Thyroid gland (tissue), 4 donors: ENCODE data around the gene FRRS1L. TPM values are rescaled to one million over a fixed set of nuclear protein-coding genes. Genes with fewer than 3 reads are reported as not detected.
A peak's percentile ranks its signal among the peaks of the same experiment; 100 is the strongest.

Experiments
- DNase-seq, 2 donors: peaks; one replicate each; pipeline ENCODE4 v3.0.0-alpha.2; 2019
- H3K27ac ChIP-seq, 3 donors: fragments of 200-600 bp; sonication (generic); 1 replicate in 2 of 3; 2 replicates in 1 of 3; pipeline ENCODE4 v1.5.1; 2016 to 2019; ENCODE audit warnings: mild to moderate bottlenecking in 1 of 3, moderate library complexity in 1 of 3
- H3K27me3 ChIP-seq: fragments of 200-600 bp; sonication (generic); one replicate; pipeline ENCODE4 v1.5.1; 2019
- H3K36me3 ChIP-seq, 2 donors: fragments of 200-600 bp; sonication (generic); one replicate each; pipeline ENCODE4 v1.5.1; 2016 to 2019
- H3K4me1 ChIP-seq, 2 donors: fragments of 200-600 bp; sonication (generic); one replicate each; pipeline ENCODE4 v1.5.1; 2017 to 2019
- H3K4me3 ChIP-seq, 3 donors: fragments of 200-600 bp; sonication (generic); replicated peaks in 1 of 3; 1 replicate in 2 of 3; 2 replicates in 1 of 3; pipeline ENCODE4 v1.5.1; 2016; ENCODE audit warnings: mild to moderate bottlenecking in 1 of 3
- H3K9me3 ChIP-seq: fragments of 200-600 bp; sonication (generic); one replicate; pipeline ENCODE4 v1.5.1; 2017
- CTCF ChIP-seq, 6 experiments: fragments of 200-600 bp in 3 of 6; fragments of 450-650 bp in 3 of 6; sonication (generic) in 3 of 6; IDR thresholded peaks; one replicate each; pipeline ENCODE4 v1.5.1; 2016 to 2019; ENCODE audit warnings: antibody characterized with exemption in 6 of 6, mild to moderate bottlenecking in 2 of 6, inconsistent platforms in 1 of 6, moderate library complexity in 1 of 6
- POLR2A ChIP-seq, 2 donors: fragments of 450-650 bp; IDR thresholded peaks; one replicate each; pipeline ENCODE4 v1.6.1; 2017; ENCODE audit warnings: antibody characterized with exemption in 2 of 2, mild to moderate bottlenecking in 2 of 2, moderate library complexity in 1 of 2
- WGBS, 2 donors: methylation state at CpG; one replicate each; pipeline ENCODE4 v1.1.5; 2017; 5-methylcytosine and 5-hydroxymethylcytosine counted together
- intact Hi-C: fragments of 100-400 bp; cut with DNase I; formaldehyde crosslinking; loops from one replicate; pipeline ENCODE4 v1.15.1; 2023
- total RNA-seq, 4 donors: library from RNA; depleted of rRNA; stranded (reverse); fragments of >200 nt; gene quantifications; one replicate each; pipeline ENCODE4 v1.2.3, GENCODE V29; 2016

Gene FRRS1L
- total RNA-seq, 4 donors from 2014 or later, result 0.33 to 11.2 (median 1.4) TPM

GRCh38 chr9:109121232-109121796, 45.7 kb downstream of the FRRS1L start:
- Histone ChIP-seq H3K4me1 (peaks cover 12% of the 10 kb centered on the region in 2 donors), H3K9me3 (no peaks in the 10 kb centered on the region), H3K4me3 (no peak overlapping the region), H3K27ac (no peak overlapping the region), H3K27me3 (no peaks in the 10 kb centered on the region), H3K36me3 (no peaks in the 10 kb centered on the region)
- DNase-seq, result no peak
- WGBS, 2 donors, result 74 to 79% methylated on average over 11 of the region's 11 CpGs
- intact Hi-C loops, result no loop called here
- TF ChIP-seq CTCF (IDR thresholded peaks at IDR 0.05), result no peak
- no peak for TF ChIP-seq POLR2A (IDR thresholded peaks at IDR 0.05)

GRCh38 chr9:109120204-109120789, 46.8 kb downstream of the FRRS1L start:
- TF ChIP-seq CTCF (IDR thresholded peaks at IDR 0.05), result no peak
- TF ChIP-seq POLR2A (IDR thresholded peaks at IDR 0.05), result no peak
- Histone ChIP-seq H3K4me3 (no peak overlapping the region), H3K27ac (no peak overlapping the region), H3K36me3 (no peaks in the 10 kb centered on the region), H3K9me3 (no peaks in the 10 kb centered on the region), H3K4me1 (peaks cover 18 to 22% of the 10 kb centered on the region in 2 donors), H3K27me3 (no peaks in the 10 kb centered on the region)
- intact Hi-C loops, result no loop called here
- no peak for DNase-seq
- 31 to 35% methylated on average over 13 of the region's 13 CpGs for WGBS, 2 donors

- H3K27ac ChIP-seq, result peak within 1 kb of the TSS; percentile 96 to 98 (median 97)
- peak within 1 kb of the TSS; percentile 67 to 83 (median 78) for H3K4me3 ChIP-seq
- 0 to 2% methylated on average over 9 to 10 of the region's 88 CpGs for WGBS, 2 donors
- no peaks in the 10 kb centered on the region for H3K9me3 ChIP-seq
- H3K4me1 ChIP-seq, result peaks cover 23 to 29% of the 10 kb centered on the region in 2 donors
- TF ChIP-seq POLR2A (IDR thresholded peaks at IDR 0.05) (peak; percentile 90 to 99), CTCF (IDR thresholded peaks at IDR 0.05) (peak in 1 of 6 experiments; percentile 12)
- no peaks in the 10 kb centered on the region for H3K27me3 ChIP-seq
- H3K36me3 ChIP-seq, result no peaks in the 10 kb centered on the region
- intact Hi-C loops, result loop anchor here (2.0 kb wide), 1 partner anchor 51 kb away; no protein-coding TSS in a partner anchor
- DNase-seq, result peak; percentile 98
Observed at GRCh38 chr9:109119439-109120203, 47.4 kb downstream of the FRRS1L start, which contains the start of gene TMEM245. TSS of gene TMEM245 (minus strand) at chr9:109119947. CDS start at chr9:109119913, 34 bp downstream.

GRCh38 chr9:109118808-109119438, 48.1 kb downstream of the FRRS1L start:
- no peaks in the 10 kb centered on the region for H3K27me3 ChIP-seq
- 0 to 2% methylated on average over 15 to 25 of the region's 29 CpGs for WGBS, 2 donors
- peak overlapping the region; percentile 96 to 98 (median 97) for H3K27ac ChIP-seq
- H3K9me3 ChIP-seq, result no peaks in the 10 kb centered on the region
- intact Hi-C loops, result loop anchor here (2.0 kb wide), 1 partner anchor 50 kb away; no protein-coding TSS in a partner anchor
- H3K4me1 ChIP-seq, result peaks cover 26 to 33% of the 10 kb centered on the region in 2 donors
- DNase-seq, result peak in 1 of 2 donors; percentile 32
- H3K36me3 ChIP-seq, result no peaks in the 10 kb centered on the region
- peak overlapping the region; percentile 67 to 83 (median 78) for H3K4me3 ChIP-seq
- TF ChIP-seq CTCF (IDR thresholded peaks at IDR 0.05) (no peak), POLR2A (IDR thresholded peaks at IDR 0.05) (no peak)
